Mesenchymal stem cell (in vitro differentiated cells and primary cell): ENCODE results near the gene SNX24.

ENCODE experiments used
- DNase-seq: peaks from one replicate; pipeline ENCODE4 v3.0.0-alpha.2; 2013
- H2AFZ ChIP-seq: one replicate; pipeline ENCODE4 v1.6.1; 2013; ENCODE audit warnings: low read depth, mild to moderate bottlenecking, control low read depth, inconsistent platforms, low read length, moderate library complexity
- H2AK5ac ChIP-seq: 2 replicates; pipeline ENCODE4 v1.6.1; 2013; ENCODE audit warnings: low read length, moderate library complexity, mild to moderate bottlenecking, inconsistent platforms; ENCODE audit not compliant: severe bottlenecking
- H2BK120ac ChIP-seq: one replicate; pipeline ENCODE4 v1.6.1; 2013; ENCODE audit warnings: low read depth, mild to moderate bottlenecking, inconsistent platforms, low read length, moderate library complexity
- H2BK12ac ChIP-seq, 2 experiments: one replicate each; pipeline ENCODE4 v1.6.1; 2013; ENCODE audit warnings: inconsistent platforms in 2 of 2, low read length in 2 of 2, mild to moderate bottlenecking in 2 of 2, moderate library complexity in 2 of 2, control low read depth in 1 of 2
- H2BK15ac ChIP-seq: one replicate; pipeline ENCODE4 v1.6.1; 2013; ENCODE audit warnings: mild to moderate bottlenecking, low read depth, inconsistent platforms; ENCODE audit not compliant: poor library complexity, severe bottlenecking
- H2BK5ac ChIP-seq: 2 replicates; pipeline ENCODE4 v1.6.1; 2013; ENCODE audit warnings: low read depth, mild to moderate bottlenecking, low read length, control low read depth, inconsistent platforms; ENCODE audit not compliant: poor library complexity, severe bottlenecking
- H3K14ac ChIP-seq, 2 experiments: one replicate each; pipeline ENCODE4 v1.6.1; 2013; ENCODE audit warnings: inconsistent platforms in 2 of 2, low read length in 2 of 2, control low read depth in 1 of 2, mild to moderate bottlenecking in 1 of 2, moderate library complexity in 1 of 2
- H3K18ac ChIP-seq, 2 experiments: one replicate each; pipeline ENCODE4 v1.6.1; 2013; ENCODE audit warnings: inconsistent platforms in 2 of 2, low read length in 2 of 2, control low read depth in 1 of 2, low read depth in 1 of 2, mild to moderate bottlenecking in 1 of 2
- H3K23ac ChIP-seq, 2 experiments: one replicate each; pipeline ENCODE4 v1.6.1; 2013; ENCODE audit warnings: inconsistent platforms in 2 of 2, low read length in 2 of 2, mild to moderate bottlenecking in 2 of 2, moderate library complexity in 2 of 2, control low read depth in 1 of 2
- H3K27ac ChIP-seq: 2 replicates; pipeline ENCODE4 v1.5.1; 2013; ENCODE audit warnings: mild to moderate bottlenecking, moderate library complexity, low read length, control low read depth, inconsistent platforms; ENCODE audit not compliant: poor library complexity, severe bottlenecking
- H3K27me3 ChIP-seq, 2 experiments: 2 replicates each; pipeline versions ENCODE4 v1.6.1 to v1.7.0; 2013; ENCODE audit warnings: low read length in 2 of 2, mild to moderate bottlenecking in 2 of 2, moderate library complexity in 2 of 2, control low read depth in 1 of 2, inconsistent platforms in 1 of 2; ENCODE audit not compliant: control insufficient read depth in 1 of 2, insufficient read depth in 1 of 2
- H3K36me3 ChIP-seq, 2 experiments: 2 replicates each; pipeline versions ENCODE4 v1.6.1 to v1.7.0; 2013; ENCODE audit warnings: low read length in 2 of 2, control low read depth in 1 of 2, inconsistent platforms in 1 of 2, low read depth in 1 of 2, mild to moderate bottlenecking in 1 of 2; ENCODE audit not compliant: insufficient read depth in 2 of 2, control insufficient read depth in 1 of 2
- H3K4ac ChIP-seq, 2 experiments: one replicate each; pipeline ENCODE4 v1.6.1; 2013; ENCODE audit warnings: inconsistent platforms in 2 of 2, low read length in 2 of 2, mild to moderate bottlenecking in 2 of 2, moderate library complexity in 2 of 2, control low read depth in 1 of 2, low read depth in 1 of 2
- H3K4me1 ChIP-seq: 2 replicates; pipeline ENCODE4 v1.6.1; 2013; ENCODE audit warnings: low read depth, low read length, control low read depth; ENCODE audit not compliant: control insufficient read depth, insufficient read depth
- H3K4me2 ChIP-seq: 2 replicates; pipeline ENCODE4 v1.6.1; 2013; ENCODE audit warnings: low read length, mild to moderate bottlenecking, inconsistent platforms; ENCODE audit not compliant: poor library complexity, severe bottlenecking
- H3K4me3 ChIP-seq, 2 experiments: 2 replicates each; pipeline versions ENCODE4 v1.5.1 to v1.7.0; 2013; ENCODE audit warnings: low read length in 2 of 2, mild to moderate bottlenecking in 2 of 2, control low read depth in 1 of 2, low read depth in 1 of 2; ENCODE audit not compliant: insufficient read depth in 1 of 2
- H3K79me1 ChIP-seq: replicated peaks from 2 replicates; pipeline ENCODE4 v1.6.1; 2013; ENCODE audit warnings: mild to moderate bottlenecking, control low read depth, low read length, inconsistent platforms; ENCODE audit not compliant: poor library complexity, severe bottlenecking
- H3K9ac ChIP-seq: 2 replicates; pipeline ENCODE4 v1.7.0; 2013; ENCODE audit warnings: mild to moderate bottlenecking, low read length, moderate library complexity
- H3K9me3 ChIP-seq: 2 replicates; pipeline ENCODE4 v1.7.0; 2013; ENCODE audit warnings: mild to moderate bottlenecking, low read length; ENCODE audit not compliant: control insufficient read depth
- H4K8ac ChIP-seq: one replicate; pipeline ENCODE4 v1.6.1; 2013; ENCODE audit warnings: inconsistent platforms, mild to moderate bottlenecking, low read length, moderate library complexity
- H4K91ac ChIP-seq: one replicate; pipeline ENCODE4 v1.6.1; 2013; ENCODE audit warnings: mild to moderate bottlenecking, low read length, inconsistent platforms
- WGBS: methylation state at CpG from one replicate; pipeline ENCODE4 v1.1.7; 2013; ENCODE audit warnings: mixed read lengths; 5-methylcytosine and 5-hydroxymethylcytosine counted together

SNX24 gene

DNA sequence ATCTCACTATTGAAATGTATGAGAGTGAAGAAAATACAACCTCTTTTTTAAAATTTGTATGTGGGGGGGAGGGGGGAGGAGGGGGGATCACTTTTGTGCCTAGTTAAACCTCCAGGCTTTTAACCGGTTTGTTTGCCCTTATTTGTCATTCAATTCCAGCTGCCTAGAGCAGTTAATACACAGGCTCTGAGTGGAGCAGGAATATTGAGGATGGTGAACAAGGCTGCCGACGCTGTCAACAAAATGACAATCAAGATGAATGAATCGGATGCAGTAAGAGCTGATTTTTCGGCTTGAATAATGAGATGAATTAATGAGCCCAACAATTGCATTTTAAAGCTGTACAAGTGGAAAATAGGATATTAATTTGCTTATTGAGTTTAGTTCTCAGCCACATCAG lies 28.7 kb upstream of the SNX24 start:
- H3K23ac ChIP-seq = no peak overlapping the region
- H2BK15ac ChIP-seq = no peak overlapping the region
- no peak overlapping the region for H3K14ac ChIP-seq
- H3K36me3 ChIP-seq = peaks cover 5 to 82% of the 10 kb centered on the region in 2 experiments
- H3K4ac ChIP-seq = no peak overlapping the region
- H3K18ac ChIP-seq = no peak overlapping the region
- H4K8ac ChIP-seq = no peak overlapping the region
- H4K91ac ChIP-seq = no peak overlapping the region
- DNase-seq = no peak
- WGBS = 92% methylated on average over 5 of the region's 5 CpGs
- no peak overlapping the region for H3K4me3 ChIP-seq
- no peaks in the 10 kb centered on the region for H3K27me3 ChIP-seq
- no peak overlapping the region for H2BK12ac ChIP-seq
- H2BK120ac ChIP-seq = no peak overlapping the region
- no peak overlapping the region for H3K9ac ChIP-seq
- H3K4me2 ChIP-seq = no peak overlapping the region
- no peaks in the 10 kb centered on the region for H3K4me1 ChIP-seq
- H3K27ac ChIP-seq = no peak overlapping the region
- no peak overlapping the region for H2BK5ac ChIP-seq
- H2AK5ac ChIP-seq = no peak overlapping the region
- H2AFZ ChIP-seq = no peak overlapping the region
- no peaks in the 10 kb centered on the region for H3K79me1 ChIP-seq
- H3K9me3 ChIP-seq = no peaks in the 10 kb centered on the region

GRCh38 chr5:122831984-122832383 lies 13.4 kb upstream of the SNX24 start:
- Histone ChIP-seq H4K8ac (no peak overlapping the region), H3K4me2 (no peak overlapping the region), H3K4me1 (no peaks in the 10 kb centered on the region), H3K27me3 (no peaks in the 10 kb centered on the region), H2AK5ac (no peak overlapping the region), H3K23ac (no peak overlapping the region), H3K18ac (no peak overlapping the region), H3K27ac (no peak overlapping the region), H3K14ac (no peak overlapping the region), H4K91ac (no peak overlapping the region), H2AFZ (no peak overlapping the region), H2BK120ac (no peak overlapping the region), H2BK15ac (no peak overlapping the region), H3K9me3 (no peaks in the 10 kb centered on the region), H2BK12ac (no peak overlapping the region), H3K36me3 (peaks cover 0 to 60% of the 10 kb centered on the region in 2 experiments), H3K4ac (no peak overlapping the region), H3K79me1 (no peaks in the 10 kb centered on the region), H2BK5ac (no peak overlapping the region), H3K4me3 (no peak overlapping the region), H3K9ac (no peak overlapping the region)
- WGBS = 90% methylated on average over 1 of the region's 1 CpG
- DNase-seq = no peak

- Histone ChIP-seq H3K79me1 (no peaks in the 10 kb centered on the region), H4K8ac (no peak overlapping the region), H3K27ac (no peak overlapping the region), H3K14ac (no peak overlapping the region), H2BK120ac (no peak overlapping the region), H3K4ac (no peak overlapping the region), H3K4me3 (no peak overlapping the region), H2BK15ac (no peak overlapping the region), H3K18ac (no peak overlapping the region), H2BK12ac (no peak overlapping the region), H2BK5ac (no peak overlapping the region), H3K23ac (no peak overlapping the region), H2AK5ac (no peak overlapping the region), H2AFZ (no peak overlapping the region), H3K4me1 (no peaks in the 10 kb centered on the region), H3K9me3 (no peaks in the 10 kb centered on the region), H3K27me3 (no peaks in the 10 kb centered on the region), H3K9ac (no peak overlapping the region), H4K91ac (no peak overlapping the region), H3K36me3 (peaks cover 0 to 26% of the 10 kb centered on the region in 2 experiments), H3K4me2 (no peak overlapping the region)
- no peak for DNase-seq
- no CpG with 5 or more reads among the region's 1 CpG for WGBS
Observed at GRCh38 chr5:122835681-122836080, 9.7 kb upstream of the SNX24 start.

DNA sequence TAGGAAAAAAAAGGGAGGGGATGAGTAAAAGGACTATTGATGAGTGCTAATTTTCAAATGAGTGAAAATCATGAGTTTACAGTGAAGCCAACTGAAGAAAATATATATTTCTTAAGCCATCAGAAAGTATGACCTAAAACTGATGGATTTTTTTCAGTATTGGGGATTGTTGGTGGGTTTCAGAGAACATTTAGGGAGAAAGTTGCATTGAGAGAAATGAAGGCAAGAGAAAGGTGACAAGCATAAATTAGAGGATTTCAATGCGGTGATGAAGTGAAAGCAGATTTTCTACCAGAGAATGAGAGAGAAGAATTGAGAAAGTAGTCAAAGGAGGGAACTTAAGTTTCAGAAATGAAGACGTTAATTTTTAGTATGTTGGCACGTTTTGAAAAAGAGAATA lies 8.5 kb upstream of the SNX24 start:
- Histone ChIP-seq H3K4ac (no peak overlapping the region), H2BK120ac (no peak overlapping the region), H3K18ac (no peak overlapping the region), H3K9ac (no peak overlapping the region), H3K4me1 (no peaks in the 10 kb centered on the region), H3K23ac (no peak overlapping the region), H2BK15ac (no peak overlapping the region), H3K27me3 (no peaks in the 10 kb centered on the region), H3K27ac (no peak overlapping the region), H3K36me3 (peaks cover 0 to 16% of the 10 kb centered on the region in 2 experiments), H2BK5ac (no peak overlapping the region), H2BK12ac (no peak overlapping the region), H3K14ac (no peak overlapping the region), H4K91ac (no peak overlapping the region), H3K79me1 (no peaks in the 10 kb centered on the region), H2AK5ac (no peak overlapping the region), H3K4me3 (no peak overlapping the region), H4K8ac (no peak overlapping the region), H3K9me3 (no peaks in the 10 kb centered on the region), H3K4me2 (no peak overlapping the region), H2AFZ (no peak overlapping the region)
- no peak for DNase-seq
- WGBS = over 99% methylated on average over 3 of the region's 3 CpGs
